ENCODE measurements around the gene DNAJC5. TPM values are rescaled to one million over a fixed set of nuclear protein-coding genes. Genes with fewer than 3 reads are reported as not detected.
"Not testable (repeated sequence)": the region's sequence is repeated elsewhere in the genome, so short reads cannot be mapped to it uniquely, and the experiment has no call there.

DNAJC5 gene
- total and polyA plus RNA-seq, 8 donors = 20.1 to 31.5 (median 27.8) TPM

DNA sequence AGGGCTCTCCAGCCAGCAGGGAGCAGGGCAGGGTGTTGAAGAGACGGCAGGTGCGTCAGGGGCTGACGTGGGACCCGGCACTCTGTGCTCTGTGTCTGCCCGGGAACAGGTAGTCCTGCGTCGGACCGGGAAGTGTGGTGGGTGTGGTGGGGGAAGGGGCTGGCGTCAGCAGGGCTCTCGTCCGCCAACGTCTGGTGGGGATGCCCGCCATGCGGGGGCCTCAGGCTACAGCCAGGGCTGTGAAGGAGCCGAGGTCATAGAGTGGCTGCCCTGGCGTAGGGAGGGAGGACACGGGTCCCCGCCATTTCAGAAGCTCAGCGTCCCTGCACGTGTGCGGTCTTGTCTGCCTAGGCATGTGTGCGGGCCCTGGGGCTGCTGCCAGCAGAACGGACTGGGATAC lies 25.3 kb downstream of the DNAJC5 start:
- Histone ChIP-seq H3K4me1 (peaks cover 0 to 9% (median 8%) of the 10 kb centered on the region in 3 donors), H3K9me3 (no peaks in the 10 kb centered on the region), H3K4me3 (no peak overlapping the region), H3K27me3 (no peaks in the 10 kb centered on the region), H3K27ac (no peak overlapping the region), H3K36me3 (no peaks in the 10 kb centered on the region)
- FAIRE-seq (no peak), ATAC-seq (no peak), DNase-seq (peak in 1 of 6 donors; percentile 33)
- WGBS, 2 donors = 94 to 97% methylated on average over 23 of the region's 23 CpGs
- intact Hi-C loops (cut with DNase I) = no loop called here
- TF ChIP-seq CTCF (IDR thresholded peaks at IDR 0.05) = no peak

DNA sequence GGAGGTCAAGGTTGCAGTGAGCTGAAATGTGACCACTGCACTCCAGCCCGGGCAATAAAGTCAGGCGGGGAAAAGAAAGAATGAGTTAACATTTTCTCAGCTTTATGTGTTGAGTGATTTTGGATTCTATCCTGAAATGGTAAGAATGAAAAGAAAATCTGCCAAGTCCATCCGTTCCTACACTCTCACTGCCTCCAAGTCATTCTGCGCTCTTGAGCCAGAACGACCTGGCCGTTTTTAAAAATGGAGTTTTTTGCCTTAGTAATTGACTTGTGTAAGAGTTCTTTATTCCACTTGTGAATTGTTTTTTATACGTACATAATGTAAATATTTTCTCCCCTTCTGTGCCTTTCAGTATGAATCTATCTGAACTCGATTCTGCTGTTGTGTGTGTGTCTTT lies 28.7 kb downstream of the DNAJC5 start:
- no peak overlapping the region for H3K27ac ChIP-seq
- H3K4me1 ChIP-seq = no peaks in the 10 kb centered on the region
- DNase-seq (no peak), ATAC-seq (no peak), FAIRE-seq (no peak)
- intact Hi-C loops (cut with DNase I) = no loop called here
- H3K9me3 ChIP-seq = no peaks in the 10 kb centered on the region
- no peak for TF ChIP-seq CTCF (IDR thresholded peaks at IDR 0.05)
- H3K27me3 ChIP-seq = no peaks in the 10 kb centered on the region
- WGBS, 2 donors = 79 to 81% methylated on average over 8 of the region's 8 CpGs
- no peak overlapping the region for H3K4me3 ChIP-seq
- peaks cover 0 to 6% (median 6%) of the 10 kb centered on the region in 3 donors for H3K36me3 ChIP-seq

DNA sequence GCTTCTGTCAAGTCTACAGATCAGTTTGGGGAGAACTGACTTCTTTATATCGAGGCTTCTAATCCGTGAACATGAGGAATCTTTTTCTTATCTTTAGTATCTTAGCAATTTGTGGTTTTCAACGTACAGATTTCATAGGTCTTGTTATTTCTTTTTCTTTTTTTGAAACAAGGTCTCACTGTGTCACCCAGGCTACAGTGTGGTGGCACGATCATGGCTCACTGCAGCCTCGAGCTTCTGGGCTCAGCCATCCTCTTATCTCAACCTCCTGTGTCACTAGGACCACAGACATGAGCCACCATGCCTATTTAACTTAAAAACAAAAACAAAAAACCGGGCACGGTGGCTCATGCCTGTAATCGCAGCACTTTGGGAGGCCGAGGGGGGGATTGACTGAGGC lies 29.3 kb downstream of the DNAJC5 start:
- TF ChIP-seq CTCF (IDR thresholded peaks at IDR 0.05) = no peak
- DNase-seq (no peak), ATAC-seq (no peak), FAIRE-seq (no peak)
- Histone ChIP-seq H3K27me3 (no peaks in the 10 kb centered on the region), H3K4me3 (no peak overlapping the region), H3K27ac (no peak overlapping the region), H3K4me1 (no peaks in the 10 kb centered on the region), H3K9me3 (no peaks in the 10 kb centered on the region), H3K36me3 (peaks cover 0 to 12% (median 10%) of the 10 kb centered on the region in 3 donors)
- intact Hi-C loops (cut with DNase I) = no loop called here
- WGBS, 2 donors = 74 to 77% methylated on average over 9 of the region's 9 CpGs

GRCh38 chr20:63926298-63926697 lies 31.4 kb downstream of the DNAJC5 start:
- no peak for DNase-seq
- intact Hi-C loops (cut with DNase I) = no loop called here
- 57 to 64% methylated on average over 8 of the region's 8 CpGs for WGBS, 2 donors
- no peaks in the 10 kb centered on the region for H3K9me3 ChIP-seq
- no peak overlapping the region for H3K27ac ChIP-seq
- no peak for TF ChIP-seq CTCF (IDR thresholded peaks at IDR 0.05)
- peaks cover under 1 to 33% (median 22%) of the 10 kb centered on the region in 3 donors for H3K36me3 ChIP-seq
- no peaks in the 10 kb centered on the region for H3K4me1 ChIP-seq
- H3K27me3 ChIP-seq = no peaks in the 10 kb centered on the region
- no peak for FAIRE-seq
- peak in 1 of 4 donors; percentile 6 for ATAC-seq
- H3K4me3 ChIP-seq = no peak overlapping the region

DNA sequence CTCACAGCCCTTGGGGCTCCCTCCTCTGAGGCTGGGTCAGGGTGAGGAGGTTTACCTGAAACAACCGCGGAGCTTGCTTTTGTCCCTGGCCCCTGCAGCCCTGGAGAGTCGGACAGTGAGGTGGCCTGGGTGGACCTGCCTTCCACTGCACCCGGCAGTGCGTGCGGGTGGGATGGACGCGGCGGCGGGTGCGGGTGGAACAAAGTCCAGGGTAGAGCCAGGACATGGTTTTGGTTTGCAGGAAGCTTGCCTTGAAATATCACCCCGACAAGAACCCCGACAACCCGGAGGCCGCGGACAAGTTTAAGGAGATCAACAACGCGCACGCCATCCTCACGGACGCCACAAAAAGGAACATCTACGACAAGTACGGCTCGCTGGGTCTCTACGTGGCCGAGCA lies 34.1 kb downstream of the DNAJC5 start:
- no peaks in the 10 kb centered on the region for H3K9me3 ChIP-seq
- DNase-seq = no peak
- WGBS, 2 donors = 95 to 98% methylated on average over 26 of the region's 26 CpGs

GRCh38 chr20:63929473-63929883 lies 34.6 kb downstream of the DNAJC5 start:
- H3K27me3 ChIP-seq; FAIRE-seq; H3K4me1 ChIP-seq; DNase-seq; intact Hi-C loops (cut with DNase I); ATAC-seq; H3K27ac ChIP-seq; H3K4me3 ChIP-seq; H3K9me3 ChIP-seq: not testable (repeated sequence)
- peaks cover 4 to 42% (median 30%) of the 10 kb centered on the region in 3 donors for H3K36me3 ChIP-seq
- 97% methylated on average over 31 of the region's 31 CpGs for WGBS, 2 donors

More for the DNA sequence above, 34.1 kb downstream of the DNAJC5 start:
- Histone ChIP-seq H3K4me3 (no peak overlapping the region), H3K36me3 (peaks cover 4 to 42% (median 30%) of the 10 kb centered on the region in 3 donors), H3K4me1 (no peaks in the 10 kb centered on the region), H3K27me3 (no peaks in the 10 kb centered on the region), H3K27ac (no peak overlapping the region)
- FAIRE-seq (no peak), ATAC-seq (no peak)
- intact Hi-C loops (cut with DNase I) = no loop called here
- TF ChIP-seq CTCF (IDR thresholded peaks at IDR 0.05) = no peak
